DMS114 treated with DMSO at 0.1 percent for 48 hours (cell line): ENCODE results near the gene SNF8.

Experiments
- DNase-seq: peaks from one replicate; lab custom pipeline; 2025; ENCODE audit not compliant: unreplicated experiment; lab: John Stamatoyannopoulos, UW

SNF8 gene

GRCh38 chr17:48892940-48893645, 51.5 kb downstream of the SNF8 start:
- no peak for DNase-seq

- no peak for DNase-seq
Measured at GRCh38 chr17:48890086-48890485, 54.6 kb downstream of the SNF8 start.

DNA sequence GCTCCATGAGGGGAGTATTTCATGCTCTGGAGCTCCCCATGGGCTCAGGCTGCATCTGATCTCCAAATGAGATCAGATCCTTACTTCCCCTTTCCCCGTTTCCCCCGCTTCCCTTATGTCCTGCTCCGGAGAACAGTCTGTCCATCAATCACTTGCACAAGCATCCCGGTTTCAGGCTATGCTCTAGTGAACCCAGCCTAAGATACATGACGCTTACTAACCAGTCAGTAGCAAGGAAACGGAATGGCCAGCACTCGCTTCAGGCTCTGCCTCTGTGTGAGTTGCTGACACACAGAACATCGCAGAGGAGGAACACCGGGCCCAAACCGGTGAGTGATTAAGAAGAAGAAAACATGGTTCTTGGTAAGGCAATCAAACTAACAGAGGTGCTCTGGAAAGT, 61.5 kb downstream of the SNF8 start:
- DNase-seq: no peak

DNA sequence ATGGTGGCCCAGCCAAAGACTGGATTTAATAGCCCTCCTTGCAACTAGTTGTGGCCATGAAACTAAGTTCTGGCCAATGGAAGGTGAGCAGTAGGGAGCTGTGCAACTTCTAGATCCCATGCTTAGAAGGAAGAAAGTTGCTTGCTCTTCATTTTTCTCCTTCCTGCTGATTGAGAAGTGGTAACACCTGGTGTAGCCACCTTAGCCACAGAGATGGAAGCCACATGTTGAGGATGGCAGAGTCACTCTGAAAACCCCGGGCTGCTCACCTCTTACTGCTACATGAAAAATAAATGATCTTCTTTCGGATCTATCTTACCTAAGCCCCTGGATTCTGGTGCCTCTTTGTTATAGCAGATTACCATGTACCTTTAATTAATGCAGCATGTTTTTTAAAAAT, 62.4 kb downstream of the SNF8 start:
- DNase-seq: no peak
